ENCODE results near the gene DNAJC17. TPM values are rescaled to one million over a fixed set of nuclear protein-coding genes. Genes with fewer than 3 reads are reported as not detected.

Gene DNAJC17
- polyA plus RNA-seq, 3 donors, result 15.7 to 31.6 (median 21.5) TPM

GRCh38 chr15:40803688-40804087 lies 3.6 kb downstream of the DNAJC17 start:
- Histone ChIP-seq H3K4me3 (replicated peaks in 1 of 3; ENCODE audit: low read depth in 2 of 3, low read length in 3 of 3) (no peak overlapping the region), H3K9ac (ENCODE audit: insufficient read depth, low read length, poor library complexity, severe bottlenecking) (no peak overlapping the region), H3K79me2 (ENCODE audit: insufficient read depth, low read length) (peaks cover 71% of the 10 kb centered on the region), H2AFZ (ENCODE audit: insufficient read depth, low read depth, low read length, poor library complexity, severe bottlenecking) (no peak overlapping the region), H3K27ac (ENCODE audit: low read depth in 1 of 2, low read length in 2 of 2) (no peak overlapping the region), H3K27me3 (ENCODE audit: control insufficient read depth in 2 of 2, insufficient read depth in 2 of 2, low read length in 2 of 2) (no peaks in the 10 kb centered on the region), H3K4me2 (replicated peaks; ENCODE audit: extremely low read depth, low read length, poor library complexity, severe bottlenecking) (no peak overlapping the region), H3K4me1 (ENCODE audit: control insufficient read depth in 1 of 2, insufficient read depth in 2 of 2, low read length in 2 of 2) (peaks cover 14 to 20% of the 10 kb centered on the region in 2 donors), H3K9me3 (replicated peaks in 1 of 2; ENCODE audit: control insufficient read depth in 1 of 2, insufficient read depth in 1 of 2, low read length in 2 of 2) (no peaks in the 10 kb centered on the region), H3K36me3 (replicated peaks in 1 of 2; ENCODE audit: control insufficient read depth in 1 of 2, insufficient read depth in 2 of 2, low read length in 2 of 2) (peaks cover 3 to 25% of the 10 kb centered on the region in 2 donors), H4K20me1 (ENCODE audit: insufficient read depth, low read length) (peaks cover 4% of the 10 kb centered on the region)
- peaks cover 0 to 2% (median 0%) of the 10 kb centered on the region in 7 donors for H3K9me3 Mint-ChIP-seq
- intact Hi-C loops (cut with micrococcal nuclease), result loop anchor here in 1 of 2 donors (10.0 kb wide), 2 partner anchors 49 to 91 kb away; partner anchors contain the start of genes RMDN3 and VPS18
- H3K4me1 Mint-ChIP-seq, result peaks cover 24% of the 10 kb centered on the region
- H3K36me3 Mint-ChIP-seq, result peaks cover 18 to 46% of the 10 kb centered on the region in 2 donors
- no peak for DNase-seq
- no peak overlapping the region for H3K27ac Mint-ChIP-seq
- 100% methylated on average over 1 of the region's 1 CpG for WGBS (ENCODE audit: insufficient coverage)
- no peak overlapping the region for H3K4me3 Mint-ChIP-seq
- peaks cover 0 to 3% (median 1%) of the 10 kb centered on the region in 3 donors for H3K27me3 Mint-ChIP-seq (ENCODE audit: low read depth in 3 of 3)
- TF ChIP-seq CTCF (IDR thresholded peaks at IDR 0.05), result no peak

GRCh38 chr15:40803076-40803475 lies 4.2 kb downstream of the DNAJC17 start:
- no CpG with 5 or more reads among the region's 2 CpGs for WGBS (ENCODE audit: insufficient coverage)
- Mint-ChIP-seq H3K9me3 (peaks cover 0 to 2% (median 0%) of the 10 kb centered on the region in 7 donors), H3K27ac (no peak overlapping the region), H3K36me3 (peaks cover 24 to 52% of the 10 kb centered on the region in 2 donors), H3K4me3 (no peak overlapping the region), H3K4me1 (peaks cover 18% of the 10 kb centered on the region), H3K27me3 (ENCODE audit: low read depth in 3 of 3) (peaks cover 0 to 2% (median 1%) of the 10 kb centered on the region in 3 donors)
- no peak for DNase-seq
- intact Hi-C loops (cut with micrococcal nuclease), result loop anchor here in 1 of 2 donors (10.0 kb wide), 2 partner anchors 48 to 92 kb away; partner anchors contain the start of genes RMDN3 and VPS18
- no peak overlapping the region for H3K4me3 ChIP-seq (replicated peaks in 1 of 3; ENCODE audit: low read depth in 2 of 3, low read length in 3 of 3)
- no peak overlapping the region for H3K27ac ChIP-seq (ENCODE audit: low read depth in 1 of 2, low read length in 2 of 2)
- TF ChIP-seq CTCF (IDR thresholded peaks at IDR 0.05), result no peak
- peaks cover 3 to 31% of the 10 kb centered on the region in 2 donors for H3K36me3 ChIP-seq (replicated peaks in 1 of 2; ENCODE audit: control insufficient read depth in 1 of 2, insufficient read depth in 2 of 2, low read length in 2 of 2)
- no peak overlapping the region for H3K9ac ChIP-seq (ENCODE audit: insufficient read depth, low read length, poor library complexity, severe bottlenecking)
- no peak overlapping the region for H3K4me2 ChIP-seq (replicated peaks; ENCODE audit: extremely low read depth, low read length, poor library complexity, severe bottlenecking)
- peaks cover 4% of the 10 kb centered on the region for H4K20me1 ChIP-seq (ENCODE audit: insufficient read depth, low read length)
- H3K4me1 ChIP-seq (ENCODE audit: control insufficient read depth in 1 of 2, insufficient read depth in 2 of 2, low read length in 2 of 2), result peaks cover 10 to 13% of the 10 kb centered on the region in 2 donors
- H2AFZ ChIP-seq (ENCODE audit: insufficient read depth, low read depth, low read length, poor library complexity, severe bottlenecking), result no peak overlapping the region
- no peaks in the 10 kb centered on the region for H3K9me3 ChIP-seq (replicated peaks in 1 of 2; ENCODE audit: control insufficient read depth in 1 of 2, insufficient read depth in 1 of 2, low read length in 2 of 2)
- H3K27me3 ChIP-seq (ENCODE audit: control insufficient read depth in 2 of 2, insufficient read depth in 2 of 2, low read length in 2 of 2), result no peaks in the 10 kb centered on the region
- peaks cover 71% of the 10 kb centered on the region for H3K79me2 ChIP-seq (ENCODE audit: insufficient read depth, low read length)

Data from CD14-positive monocyte (primary cell).